Right lobe of liver (tissue), 6 donors: ENCODE results near the gene RIMS3. TPM values are rescaled to one million over a fixed set of nuclear protein-coding genes. Genes with fewer than 3 reads are reported as not detected.

Experiments used
- ATAC-seq, 4 donors: fragments of 200-7000 bp; cut with Tn5 transposase; one replicate each; pipeline ENCODE4 v1.9.1; 2020; ENCODE audit warnings: mild to moderate bottlenecking in 4 of 4, moderate library complexity in 4 of 4
- DNase-seq, 3 donors: peaks; one replicate each; pipeline ENCODE4 v3.0.0-alpha.2; 2020
- H3K27ac ChIP-seq, 3 donors: fragments of 200-600 bp; one replicate each; pipeline ENCODE4 v1.8.0; 2022
- H3K27me3 ChIP-seq, 2 donors: fragments of 200-600 bp; one replicate each; pipeline ENCODE4 v1.8.0; 2022
- H3K36me3 ChIP-seq, 4 donors: fragments of 200-600 bp; sonication (generic) in 1 of 4; one replicate each; pipeline versions ENCODE4 v1.5.1 to v1.8.0; 2017 to 2022; ENCODE audit warnings: control low read depth in 1 of 4
- H3K4me1 ChIP-seq, 4 donors: fragments of 200-600 bp; sonication (generic) in 1 of 4; one replicate each; pipeline versions ENCODE4 v1.5.1 to v1.8.0; 2017 to 2022; ENCODE audit warnings: control low read depth in 1 of 4
- H3K4me3 ChIP-seq, 3 donors: fragments of 200-600 bp; one replicate each; pipeline ENCODE4 v1.8.0; 2022
- H3K9me3 ChIP-seq, 4 donors: fragments of 200-600 bp; sonication (generic) in 1 of 4; one replicate each; pipeline versions ENCODE4 v1.5.1 to v1.8.0; 2017 to 2022; ENCODE audit warnings: control low read depth in 1 of 4
- CTCF ChIP-seq, 4 donors: fragments of 200-600 bp in 3 of 4; fragments of 450-650 bp in 1 of 4; IDR thresholded peaks; one replicate each; pipeline versions ENCODE4 v1.5.1 to v1.8.0; 2016 to 2022; ENCODE audit warnings: antibody characterized with exemption in 4 of 4, mild to moderate bottlenecking in 2 of 4
- POLR2A ChIP-seq: fragments of 450-650 bp; IDR thresholded peaks from one replicate; pipeline ENCODE4 v1.6.1; 2017; ENCODE audit warnings: antibody characterized with exemption, mild to moderate bottlenecking
- WGBS: methylation state at CpG from one replicate; pipeline ENCODE4 v1.1.6; 2018; ENCODE audit warnings: low coverage, low lambda C conversion rate; ENCODE audit not compliant: insufficient coverage; ENCODE audit errors: missing lambda C conversion rate; 5-methylcytosine and 5-hydroxymethylcytosine counted together
- intact Hi-C, 2 donors: fragments of 100-400 bp; cut with DNase I; formaldehyde crosslinking; loops; one replicate each; pipeline versions ENCODE4 v1.11.2 to v1.14.1; 2022
- total RNA-seq, 6 experiments: library from RNA; depleted of rRNA in 2 of 6; stranded (reverse); fragments of >200 nt in 2 of 6; fragmentation: NEBNext Ultra II Directional in 3 of 6; extraction: Animal tissue kit (Norgen Biotek cat#: 25700) in 3 of 6; gene quantifications; one replicate each; pipeline versions ENCODE4 v1.1.0 to v1.2.4, GENCODE V29; 2016 to 2023
- donor health status: DM: no; HTN: yes; CAD: no.
- donor health status: DM: no; HTN: no; CAD: no.
- donor health status: DM: no; HTN: no; CAD: no.
- donor health status: DM: no; HTN: yes; CAD: no.
- donor health status: DM: no; HTN: yes; CAD: no.

Gene RIMS3
- total RNA-seq, 6 experiments from 2014 or later, result 0.35 to 1.4 (median 0.45) TPM

GRCh38 chr1:40692429-40692895 lies 27.0 kb upstream of the RIMS3 start:
- DNase-seq (no peak), ATAC-seq (peak; percentile 4 to 28 (median 14))
- H3K4me3 ChIP-seq, result peak overlapping the region; percentile 86 to 94 (median 91)
- no peaks in the 10 kb centered on the region for H3K9me3 ChIP-seq
- peaks cover 0 to 33% (median 6%) of the 10 kb centered on the region in 4 donors for H3K4me1 ChIP-seq
- no peaks in the 10 kb centered on the region for H3K27me3 ChIP-seq
- no peaks in the 10 kb centered on the region for H3K36me3 ChIP-seq
- intact Hi-C loops, result no loop called here
- 0% methylated on average over 9 of the region's 9 CpGs for WGBS
- H3K27ac ChIP-seq, result peak overlapping the region; percentile 99 to 100 (median 99)
- no peak for TF ChIP-seq CTCF (IDR thresholded peaks at IDR 0.05)
- TF ChIP-seq POLR2A, result no peak

GRCh38 chr1:40691538-40692428 lies 26.3 kb upstream of the RIMS3 start, which contains the start of gene NFYC:
NFYC (plus strand) TSS chr1:40691704; CDS start chr1:40738844, 47,140 bp downstream.
- intact Hi-C loops, result no loop called here
- ATAC-seq (peak; percentile 90 to 92 (median 91)), DNase-seq (peak; percentile 95 to 97 (median 97))
- Histone ChIP-seq H3K27ac (peak within 1 kb of the TSS; percentile 99 to 100 (median 99)), H3K27me3 (no peaks in the 10 kb centered on the region), H3K9me3 (no peaks in the 10 kb centered on the region), H3K4me1 (peaks cover 0 to 31% (median 6%) of the 10 kb centered on the region in 4 donors), H3K36me3 (no peaks in the 10 kb centered on the region), H3K4me3 (peak within 1 kb of the TSS; percentile 86 to 94 (median 91))
- TF ChIP-seq CTCF (IDR thresholded peaks at IDR 0.05) (no peak), POLR2A (peak; percentile 97)
- under 1% methylated on average over 33 of the region's 84 CpGs for WGBS

- Histone ChIP-seq H3K36me3 (no peaks in the 10 kb centered on the region), H3K27me3 (no peaks in the 10 kb centered on the region), H3K4me3 (peak overlapping the region; percentile 86 to 94 (median 91)), H3K9me3 (no peaks in the 10 kb centered on the region), H3K27ac (peak overlapping the region; percentile 99 to 100 (median 99)), H3K4me1 (peaks cover 0 to 23% (median 6%) of the 10 kb centered on the region in 4 donors)
- no peak for TF ChIP-seq CTCF (IDR thresholded peaks at IDR 0.05)
- no peak for TF ChIP-seq POLR2A
- intact Hi-C loops, result no loop called here
- DNase-seq (no peak), ATAC-seq (no peak)
- WGBS, result 27% methylated on average over 13 of the region's 18 CpGs
Measured at GRCh38 chr1:40690771-40691537, 25.5 kb upstream of the RIMS3 start.

GRCh38 chr1:40689737-40690136 lies 24.3 kb upstream of the RIMS3 start:
- Histone ChIP-seq H3K27me3 (no peaks in the 10 kb centered on the region), H3K36me3 (no peaks in the 10 kb centered on the region), H3K4me1 (peaks cover 0 to 18% (median 6%) of the 10 kb centered on the region in 4 donors), H3K9me3 (no peaks in the 10 kb centered on the region), H3K27ac (no peak overlapping the region), H3K4me3 (no peak overlapping the region)
- 15% methylated on average over 1 of the region's 1 CpG for WGBS
- DNase-seq (no peak), ATAC-seq (no peak)
- TF ChIP-seq CTCF (IDR thresholded peaks at IDR 0.05) (no peak), POLR2A (no peak)
- intact Hi-C loops, result loop anchor here in 1 of 2 donors (10.0 kb wide), 1 partner anchor 155 kb away; no protein-coding TSS in a partner anchor
